Mucosa of descending colon (tissue), 3 donors: ENCODE data around the gene TMTC2. TPM values are rescaled to one million over a fixed set of nuclear protein-coding genes. Genes with fewer than 3 reads are reported as not detected.

ENCODE experiments used
- ATAC-seq: fragments of 200-7000 bp; cut with Tn5 transposase; one replicate; pipeline ENCODE4 v1.9.1; 2020; ENCODE audit warnings: mild to moderate bottlenecking, moderate library complexity
- DNase-seq, 3 donors: peaks; one replicate each; pipeline ENCODE4 v3.0.0-alpha.2; 2020
- H3K36me3 ChIP-seq: fragments of 200-600 bp; one replicate; pipeline ENCODE4 v1.8.0; 2021; ENCODE audit warnings: low read depth, mild to moderate bottlenecking
- H3K4me1 ChIP-seq: fragments of 200-600 bp; one replicate; pipeline ENCODE4 v1.8.0; 2021; ENCODE audit warnings: low read depth, mild to moderate bottlenecking
- H3K4me3 ChIP-seq: fragments of 200-600 bp; one replicate; pipeline ENCODE4 v1.8.0; 2021; ENCODE audit warnings: mild to moderate bottlenecking
- H3K9me3 ChIP-seq: fragments of 200-600 bp; one replicate; pipeline ENCODE4 v1.8.0; 2021; ENCODE audit warnings: mild to moderate bottlenecking
- intact Hi-C, 2 donors: fragments of 100-400 bp; cut with DNase I in 1 of 2; cut with micrococcal nuclease in 1 of 2; formaldehyde crosslinking; loops; one replicate each; pipeline versions ENCODE4 v1.11.0 to v1.11.1; 2022; cut with DNase I, micrococcal nuclease
- total RNA-seq, 3 donors: library from RNA; stranded (reverse); fragmentation: NEBNext Ultra II Directional in 2 of 3; extraction: Animal tissue kit (Norgen Biotek cat#: 25700) in 2 of 3; gene quantifications; one replicate each; pipeline versions ENCODE4 v1.2.1 to v1.2.4, GENCODE V29; 2021 to 2023
- TF ChIP-seq, protein P1 (sequence below): fragments of 200-600 bp; IDR thresholded peaks from one replicate; pipeline ENCODE4 v1.8.0; 2022; ENCODE audit warnings: antibody characterized with exemption, mild to moderate bottlenecking
- donor health status: DM: no; HTN: no; CAD: no; lungs with moderate emphysema.
- donor health status: DM: no; HTN: no; CAD: no.
- donor health status: DM: no; HTN: yes; CAD: no.

The TMTC2 gene
- total RNA-seq, 3 donors from 2014 or later, result 13.3 to 40.4 (median 14.6) TPM

DNA sequence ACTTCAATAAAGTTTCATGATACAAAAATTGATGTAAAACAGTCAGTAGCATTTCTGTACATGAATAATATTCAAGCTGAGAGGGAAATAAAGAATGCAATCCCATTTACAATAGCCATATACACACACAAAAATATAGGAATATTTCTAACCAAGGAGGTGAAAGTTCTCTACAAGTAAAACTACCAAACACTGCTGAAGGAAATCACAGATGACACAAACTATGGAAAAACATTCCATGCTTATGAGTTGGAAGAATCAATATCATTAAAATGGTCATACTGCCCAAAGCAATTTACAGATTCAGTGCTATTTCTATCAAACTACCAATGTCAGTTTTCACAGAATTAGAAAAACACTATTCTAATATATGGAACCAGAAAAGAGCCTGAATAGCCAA is 272.3 kb downstream of the TMTC2 start:
- H3K9me3 ChIP-seq, result no peaks in the 10 kb centered on the region
- no peaks in the 10 kb centered on the region for H3K36me3 ChIP-seq
- TF ChIP-seq, protein P1, sequence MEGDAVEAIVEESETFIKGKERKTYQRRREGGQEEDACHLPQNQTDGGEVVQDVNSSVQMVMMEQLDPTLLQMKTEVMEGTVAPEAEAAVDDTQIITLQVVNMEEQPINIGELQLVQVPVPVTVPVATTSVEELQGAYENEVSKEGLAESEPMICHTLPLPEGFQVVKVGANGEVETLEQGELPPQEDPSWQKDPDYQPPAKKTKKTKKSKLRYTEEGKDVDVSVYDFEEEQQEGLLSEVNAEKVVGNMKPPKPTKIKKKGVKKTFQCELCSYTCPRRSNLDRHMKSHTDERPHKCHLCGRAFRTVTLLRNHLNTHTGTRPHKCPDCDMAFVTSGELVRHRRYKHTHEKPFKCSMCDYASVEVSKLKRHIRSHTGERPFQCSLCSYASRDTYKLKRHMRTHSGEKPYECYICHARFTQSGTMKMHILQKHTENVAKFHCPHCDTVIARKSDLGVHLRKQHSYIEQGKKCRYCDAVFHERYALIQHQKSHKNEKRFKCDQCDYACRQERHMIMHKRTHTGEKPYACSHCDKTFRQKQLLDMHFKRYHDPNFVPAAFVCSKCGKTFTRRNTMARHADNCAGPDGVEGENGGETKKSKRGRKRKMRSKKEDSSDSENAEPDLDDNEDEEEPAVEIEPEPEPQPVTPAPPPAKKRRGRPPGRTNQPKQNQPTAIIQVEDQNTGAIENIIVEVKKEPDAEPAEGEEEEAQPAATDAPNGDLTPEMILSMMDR, result no peak
- DNase-seq, result no peak
- no peaks in the 10 kb centered on the region for H3K4me1 ChIP-seq
- no peak for ATAC-seq
- intact Hi-C loops, result no loop called here
- no peak overlapping the region for H3K4me3 ChIP-seq

DNA sequence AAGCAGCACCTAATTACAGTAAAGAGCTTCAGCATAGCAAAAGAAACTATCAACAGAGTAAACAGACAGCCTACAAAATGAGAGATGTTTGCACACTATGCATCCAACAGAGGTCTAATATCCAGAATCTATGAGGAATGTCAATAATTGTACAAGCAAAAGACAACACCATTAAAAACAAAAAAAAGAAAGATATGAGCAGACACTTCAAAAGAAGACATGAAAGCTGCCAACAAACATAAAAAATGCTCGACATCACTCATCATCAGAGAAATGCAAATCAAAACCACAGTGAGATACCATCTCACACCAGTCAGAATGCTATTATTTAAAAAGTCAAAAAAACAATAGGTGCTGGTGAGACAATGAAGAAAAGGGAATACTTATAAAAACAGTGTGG is 273.1 kb downstream of the TMTC2 start:
- Histone ChIP-seq H3K36me3 (no peaks in the 10 kb centered on the region), H3K4me3 (no peak overlapping the region), H3K9me3 (no peaks in the 10 kb centered on the region), H3K4me1 (no peaks in the 10 kb centered on the region)
- no peak for DNase-seq
- TF ChIP-seq, protein P1, result no peak
- no peak for ATAC-seq
- intact Hi-C loops, result no loop called here

DNA sequence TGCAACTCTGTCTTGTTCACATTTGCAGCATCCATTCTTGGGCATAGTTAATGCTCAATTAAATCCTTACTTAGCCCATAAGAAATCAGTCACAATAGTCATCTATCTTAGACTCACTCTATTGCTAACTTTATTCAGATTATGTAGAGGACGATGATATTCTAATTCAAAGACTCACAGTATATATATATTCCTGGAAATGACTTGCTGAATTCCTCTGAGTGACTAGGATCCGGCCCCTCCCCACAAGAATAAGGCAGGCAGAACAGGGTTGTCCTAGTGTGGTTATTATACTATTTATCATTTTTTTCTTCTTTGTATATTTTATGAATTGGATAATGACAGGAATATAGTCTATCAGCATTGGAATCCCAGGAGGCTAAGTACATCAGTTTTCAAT is 275.1 kb downstream of the TMTC2 start:
- intact Hi-C loops, result no loop called here
- TF ChIP-seq, protein P1, result no peak
- DNase-seq, result no peak

DNA sequence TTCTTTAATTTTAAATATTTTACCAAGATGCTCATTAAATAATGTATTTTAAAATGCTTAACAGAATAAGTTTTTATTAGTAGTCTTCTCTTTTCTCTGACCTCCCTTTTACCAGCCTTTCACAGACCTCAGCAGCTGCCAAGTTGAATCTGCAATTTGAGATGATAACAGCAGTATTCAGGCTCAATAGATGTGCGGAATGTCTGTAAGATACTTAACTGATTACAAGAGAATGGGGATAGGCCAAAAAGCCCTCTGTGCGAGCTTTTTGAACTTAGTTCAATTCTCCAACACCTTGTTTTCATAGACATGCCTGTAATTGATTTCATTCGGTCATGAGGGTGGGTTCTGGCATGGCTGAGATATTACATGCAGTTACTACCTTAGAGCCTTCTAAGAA is 277.2 kb downstream of the TMTC2 start:
- no peak for ATAC-seq

More for the DNA sequence above, 275.1 kb downstream of the TMTC2 start:
- no peak overlapping the region for H3K4me3 ChIP-seq
- H3K36me3 ChIP-seq, result no peaks in the 10 kb centered on the region
- H3K9me3 ChIP-seq, result no peaks in the 10 kb centered on the region
- no peaks in the 10 kb centered on the region for H3K4me1 ChIP-seq
- ATAC-seq, result no peak

DNA sequence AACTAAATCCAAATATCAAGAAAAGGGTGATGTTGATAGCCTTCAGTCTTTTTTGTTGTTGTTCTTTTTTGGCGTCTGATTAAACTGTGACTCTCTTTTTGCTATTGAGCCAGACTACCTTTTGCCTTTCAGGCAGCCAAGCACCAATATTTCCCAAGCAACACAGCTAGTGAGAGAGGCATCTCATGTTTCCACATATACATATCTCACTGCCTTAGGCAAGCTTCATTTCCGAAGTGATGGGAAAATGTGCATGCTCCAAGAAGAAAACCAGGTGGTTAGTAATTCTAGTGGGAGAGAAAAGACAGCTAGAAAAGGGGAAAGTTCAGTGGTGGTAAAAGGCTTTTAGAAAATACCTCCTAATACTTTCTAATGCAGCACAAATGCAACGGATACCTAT is 277.7 kb downstream of the TMTC2 start:
- H3K36me3 ChIP-seq, result no peaks in the 10 kb centered on the region
- H3K4me3 ChIP-seq, result no peak overlapping the region
- TF ChIP-seq, protein P1, result no peak
- DNase-seq (no peak), ATAC-seq (no peak)
- H3K9me3 ChIP-seq, result no peaks in the 10 kb centered on the region
- H3K4me1 ChIP-seq, result no peaks in the 10 kb centered on the region
- intact Hi-C loops, result no loop called here

More for the DNA sequence above, 277.2 kb downstream of the TMTC2 start:
- Histone ChIP-seq H3K4me1 (no peaks in the 10 kb centered on the region), H3K9me3 (no peaks in the 10 kb centered on the region), H3K36me3 (no peaks in the 10 kb centered on the region), H3K4me3 (no peak overlapping the region)
- TF ChIP-seq, protein P1, result no peak
- no peak for DNase-seq
- intact Hi-C loops, result no loop called here

DNA sequence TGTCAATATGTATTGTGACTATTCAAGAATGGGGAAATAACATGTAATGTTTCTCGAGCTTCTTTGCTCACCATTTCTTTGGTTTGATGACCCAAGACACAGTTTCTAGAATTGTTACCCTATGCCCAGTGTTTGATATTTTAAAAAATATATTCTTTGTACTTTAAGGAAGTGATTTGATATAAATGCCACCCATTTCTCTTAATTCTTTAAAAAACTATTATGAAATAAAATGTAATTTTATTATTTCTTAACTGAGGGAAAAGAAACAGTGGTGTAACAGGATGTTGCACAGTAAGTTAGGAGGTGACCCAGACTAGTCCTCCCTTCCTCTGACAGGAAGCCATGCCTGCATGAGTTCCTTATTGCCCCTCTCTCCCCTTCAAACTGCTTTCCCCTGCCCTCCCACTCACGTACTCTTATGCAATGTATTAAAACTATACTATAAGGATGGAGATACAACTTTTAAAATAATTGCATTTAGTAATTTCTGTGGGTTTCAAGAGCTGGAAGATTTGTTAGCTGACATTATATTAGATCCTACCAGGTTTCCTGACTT is 279.4 kb downstream of the TMTC2 start:
- no peak for ATAC-seq
- Histone ChIP-seq H3K4me1 (no peaks in the 10 kb centered on the region), H3K9me3 (no peaks in the 10 kb centered on the region), H3K4me3 (no peak overlapping the region), H3K36me3 (no peaks in the 10 kb centered on the region)
- intact Hi-C loops, result no loop called here
- TF ChIP-seq, protein P1, result no peak
- DNase-seq, result no peak
